Mesodermal cell (in vitro differentiated cells): ENCODE data around the gene FGF2.

ENCODE experiments used
- H3K27ac ChIP-seq: 2 replicates; pipeline ENCODE4 v1.7.0; 2013; ENCODE audit warnings: mild to moderate bottlenecking, low read depth, low read length, moderate library complexity; ENCODE audit not compliant: severe bottlenecking
- H3K36me3 ChIP-seq: 2 replicates; pipeline ENCODE4 v1.7.1; 2013; ENCODE audit warnings: mild to moderate bottlenecking, low read length, moderate library complexity; ENCODE audit not compliant: control insufficient read depth, insufficient read depth
- H3K4me1 ChIP-seq: one replicate; pipeline ENCODE4 v1.7.1; 2013; ENCODE audit warnings: mild to moderate bottlenecking, low read length; ENCODE audit not compliant: insufficient read depth, control insufficient read depth, poor library complexity, severe bottlenecking
- H3K4me3 ChIP-seq: 2 replicates; pipeline ENCODE4 v1.7.0; 2013; ENCODE audit warnings: low read length, control low read depth, mild to moderate bottlenecking; ENCODE audit not compliant: insufficient read depth, poor library complexity, severe bottlenecking; ENCODE audit errors: extremely low read depth
- H3K9me3 ChIP-seq: 2 replicates; pipeline ENCODE4 v1.7.1; 2013; ENCODE audit warnings: mild to moderate bottlenecking, low read length, moderate library complexity; ENCODE audit not compliant: control insufficient read depth
- WGBS, 2 experiments: methylation state at CpG; one replicate each; pipeline ENCODE4 v1.1.5; 2013; ENCODE audit warnings: missing lambda C conversion rate in 2 of 2; ENCODE audit not compliant: insufficient coverage in 2 of 2; 5-methylcytosine and 5-hydroxymethylcytosine counted together

FGF2 gene

GRCh38 chr4:122906859-122907305, 80.3 kb downstream of the FGF2 start:
- Histone ChIP-seq H3K9me3 (no peaks in the 10 kb centered on the region), H3K4me3 (no peak overlapping the region), H3K27ac (no peak overlapping the region), H3K36me3 (no peaks in the 10 kb centered on the region), H3K4me1 (no peaks in the 10 kb centered on the region)
- 84 to 92% methylated on average over 4 to 7 of the region's 7 CpGs for WGBS, 2 experiments

GRCh38 chr4:122908223-122908622, 81.6 kb downstream of the FGF2 start:
- no peaks in the 10 kb centered on the region for H3K9me3 ChIP-seq
- peaks cover 5% of the 10 kb centered on the region for H3K36me3 ChIP-seq
- H3K4me1 ChIP-seq: no peaks in the 10 kb centered on the region
- no peak overlapping the region for H3K4me3 ChIP-seq
- 93 to 100% methylated on average over 1 of the region's 1 CpG for WGBS, 2 experiments
- H3K27ac ChIP-seq: no peak overlapping the region

- no peaks in the 10 kb centered on the region for H3K9me3 ChIP-seq
- H3K27ac ChIP-seq: no peak overlapping the region
- no peak overlapping the region for H3K4me3 ChIP-seq
- peaks cover 7% of the 10 kb centered on the region for H3K36me3 ChIP-seq
- WGBS, 2 experiments: 70% methylated on average over 2 of the region's 2 CpGs; no CpG with 5 or more reads in 1 of the 2 experiments
- H3K4me1 ChIP-seq: peaks cover 1% of the 10 kb centered on the region
Measured at GRCh38 chr4:122909683-122910082, 83.1 kb downstream of the FGF2 start.

- Histone ChIP-seq H3K36me3 (peaks cover 7% of the 10 kb centered on the region), H3K4me3 (no peak overlapping the region), H3K27ac (no peak overlapping the region), H3K9me3 (no peaks in the 10 kb centered on the region), H3K4me1 (peaks cover 6% of the 10 kb centered on the region)
- 94 to 100% methylated on average over 1 of the region's 1 CpG for WGBS, 2 experiments
Measured at GRCh38 chr4:122911588-122911987, 85.0 kb downstream of the FGF2 start.

- Histone ChIP-seq H3K9me3 (no peaks in the 10 kb centered on the region), H3K4me3 (no peak overlapping the region), H3K27ac (no peak overlapping the region), H3K4me1 (peaks cover 6% of the 10 kb centered on the region), H3K36me3 (peaks cover 7% of the 10 kb centered on the region)
- 80% methylated on average over 1 of the region's 1 CpG; no CpG with 5 or more reads in 1 of the 2 experiments for WGBS, 2 experiments
Measured at GRCh38 chr4:122912810-122913575, 86.4 kb downstream of the FGF2 start.

GRCh38 chr4:122914292-122914904, 87.8 kb downstream of the FGF2 start:
- no peak overlapping the region for H3K27ac ChIP-seq
- peaks cover 6% of the 10 kb centered on the region for H3K4me1 ChIP-seq
- H3K9me3 ChIP-seq: no peaks in the 10 kb centered on the region
- no peak overlapping the region for H3K4me3 ChIP-seq
- H3K36me3 ChIP-seq: peaks cover 7% of the 10 kb centered on the region
- 80% methylated on average over 1 of the region's 4 CpGs; no CpG with 5 or more reads in 1 of the 2 experiments for WGBS, 2 experiments

- WGBS, 2 experiments: 75 to 90% methylated on average over 2 to 3 of the region's 3 CpGs
- Histone ChIP-seq H3K4me1 (peaks cover 6% of the 10 kb centered on the region), H3K9me3 (no peaks in the 10 kb centered on the region), H3K36me3 (peaks cover 7% of the 10 kb centered on the region), H3K4me3 (no peak overlapping the region), H3K27ac (no peak overlapping the region)
Measured at GRCh38 chr4:122914938-122915337, 88.3 kb downstream of the FGF2 start.

GRCh38 chr4:122917731-122918130, 91.1 kb downstream of the FGF2 start:
- H3K4me1 ChIP-seq: peaks cover 6% of the 10 kb centered on the region
- H3K27ac ChIP-seq: no peak overlapping the region
- H3K36me3 ChIP-seq: peaks cover 7% of the 10 kb centered on the region
- no peaks in the 10 kb centered on the region for H3K9me3 ChIP-seq
- 94 to 100% methylated on average over 3 of the region's 5 CpGs for WGBS, 2 experiments
- no peak overlapping the region for H3K4me3 ChIP-seq

GRCh38 chr4:122920473-122920872, 93.8 kb downstream of the FGF2 start:
- Histone ChIP-seq H3K36me3 (no peaks in the 10 kb centered on the region), H3K4me3 (no peak overlapping the region), H3K27ac (no peak overlapping the region), H3K9me3 (no peaks in the 10 kb centered on the region), H3K4me1 (peaks cover 5% of the 10 kb centered on the region)
- 85 to 98% methylated on average over 4 of the region's 5 CpGs for WGBS, 2 experiments

- H3K9me3 ChIP-seq: no peaks in the 10 kb centered on the region
- 94% methylated on average over 5 of the region's 5 CpGs; no CpG with 5 or more reads in 1 of the 2 experiments for WGBS, 2 experiments
- no peaks in the 10 kb centered on the region for H3K36me3 ChIP-seq
- peaks cover 5% of the 10 kb centered on the region for H3K4me1 ChIP-seq
- peak overlapping the region; percentile 87 for H3K4me3 ChIP-seq
- H3K27ac ChIP-seq: no peak overlapping the region
Measured at GRCh38 chr4:122921300-122921699, 94.7 kb downstream of the FGF2 start.
